ENCODE results near the gene LMO4. TPM values are rescaled to one million over a fixed set of nuclear protein-coding genes. Genes with fewer than 3 reads are reported as not detected.

LMO4 gene
- total and polyA plus RNA-seq, 2 of the 13 experiments (the other 11 are each of a cell fraction or from before 2014, with no cell fraction given), result 19.3 to 49.9 TPM

- TF ChIP-seq, protein P1, sequence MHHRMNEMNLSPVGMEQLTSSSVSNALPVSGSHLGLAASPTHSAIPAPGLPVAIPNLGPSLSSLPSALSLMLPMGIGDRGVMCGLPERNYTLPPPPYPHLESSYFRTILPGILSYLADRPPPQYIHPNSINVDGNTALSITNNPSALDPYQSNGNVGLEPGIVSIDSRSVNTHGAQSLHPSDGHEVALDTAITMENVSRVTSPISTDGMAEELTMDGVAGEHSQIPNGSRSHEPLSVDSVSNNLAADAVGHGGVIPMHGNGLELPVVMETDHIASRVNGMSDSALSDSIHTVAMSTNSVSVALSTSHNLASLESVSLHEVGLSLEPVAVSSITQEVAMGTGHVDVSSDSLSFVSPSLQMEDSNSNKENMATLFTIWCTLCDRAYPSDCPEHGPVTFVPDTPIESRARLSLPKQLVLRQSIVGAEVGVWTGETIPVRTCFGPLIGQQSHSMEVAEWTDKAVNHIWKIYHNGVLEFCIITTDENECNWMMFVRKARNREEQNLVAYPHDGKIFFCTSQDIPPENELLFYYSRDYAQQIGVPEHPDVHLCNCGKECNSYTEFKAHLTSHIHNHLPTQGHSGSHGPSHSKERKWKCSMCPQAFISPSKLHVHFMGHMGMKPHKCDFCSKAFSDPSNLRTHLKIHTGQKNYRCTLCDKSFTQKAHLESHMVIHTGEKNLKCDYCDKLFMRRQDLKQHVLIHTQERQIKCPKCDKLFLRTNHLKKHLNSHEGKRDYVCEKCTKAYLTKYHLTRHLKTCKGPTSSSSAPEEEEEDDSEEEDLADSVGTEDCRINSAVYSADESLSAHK (CRISPR knock-in tag; IDR thresholded peaks at IDR 0.05; ENCODE audit: borderline replicate concordance), result no peak
- no peak for TF ChIP-seq MAFK (conservative IDR thresholded peaks at IDR 0.05 in 1 of 2, IDR thresholded peaks at IDR 0.05 in 1 of 2; ENCODE audit: low read length in 2 of 2)
- TF ChIP-seq GATAD2A (CRISPR knock-in tag; IDR thresholded peaks at IDR 0.05), result no peak
- no peak for TF ChIP-seq ZKSCAN8 (CRISPR knock-in tag; IDR thresholded peaks at IDR 0.05; ENCODE audit: borderline replicate concordance)
- TF ChIP-seq HDAC1 (CRISPR knock-in tag; IDR thresholded peaks at IDR 0.05), result 0 out of 2 replicates have a peak, but pooled peaks have one; percentile 33
- TF ChIP-seq HES4 (CRISPR knock-in tag; IDR thresholded peaks at IDR 0.05; ENCODE audit: borderline replicate concordance), result no peak
- no peak for TF ChIP-seq GATA4 (IDR thresholded peaks at IDR 0.05; ENCODE audit: borderline replicate concordance, low read depth)
Observed at GRCh38 chr1:87331365-87332241, 2.9 kb downstream of the LMO4 start (continued).

DNA sequence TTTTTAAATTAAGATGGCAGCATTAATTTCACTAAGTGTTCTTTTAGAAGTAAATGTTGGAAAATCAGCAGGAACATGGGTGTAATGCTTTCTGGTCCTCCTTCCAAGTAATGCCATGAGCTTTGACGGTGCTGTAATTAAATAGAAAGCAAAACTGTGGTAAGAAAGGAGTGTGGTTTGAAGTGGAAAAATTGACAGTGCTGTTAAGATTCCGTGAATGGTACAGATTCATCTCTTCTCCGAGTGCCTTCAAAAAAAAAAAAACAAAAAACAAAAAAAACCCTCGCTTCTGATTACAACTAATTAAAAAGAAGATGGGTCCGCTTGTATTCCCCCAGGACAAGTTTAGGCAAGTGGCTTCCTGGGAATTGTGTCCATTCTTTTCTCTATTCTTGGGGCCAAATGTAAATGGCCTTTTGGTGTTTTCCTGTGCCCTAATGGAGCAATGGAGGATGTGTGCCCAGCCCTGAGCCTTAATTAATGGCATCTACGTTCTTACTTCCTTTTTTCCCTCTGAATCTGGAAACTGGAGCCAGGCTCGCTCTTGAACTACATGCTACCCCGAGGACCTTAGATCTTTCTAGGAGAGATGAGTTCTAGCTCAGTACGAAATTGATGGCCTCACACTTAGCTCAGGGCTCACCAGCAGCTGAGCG, 5.1 kb downstream of the LMO4 start:
- Histone ChIP-seq H3K27ac (ENCODE audit: extremely low read length, insufficient read depth, low read length) (no peak overlapping the region), H3K4me2 (ENCODE audit: low read depth, low read length) (no peak overlapping the region), H3K9me3 (ENCODE audit: low read length) (no peaks in the 10 kb centered on the region), H3K27me3 (ENCODE audit: control insufficient read depth in 1 of 2, insufficient read depth in 2 of 2, low read length in 2 of 2) (no peaks in the 10 kb centered on the region; a peak in 2 of 5 replicates), H3K79me2 (ENCODE audit: insufficient read depth, low read length) (peaks cover 22% of the 10 kb centered on the region), H2AFZ (ENCODE audit: low read length) (no peak overlapping the region), H3K9ac (ENCODE audit: insufficient read depth, low read depth, low read length) (no peak overlapping the region), H4K20me1 (ENCODE audit: insufficient read depth, low read length) (peaks cover 10% of the 10 kb centered on the region; the same call in 1 of the 2 replicates), H3K36me3 (replicated peaks in 1 of 2; ENCODE audit: control insufficient read depth in 1 of 2, insufficient read depth in 2 of 2, low read length in 2 of 2) (peaks cover 3 to 11% of the 10 kb centered on the region in 2 experiments; a peak in 3 of 5 replicates), H3K4me3 (replicated peaks in 1 of 3; ENCODE audit: insufficient read depth in 1 of 3, low read depth in 2 of 3, low read length in 3 of 3) (no peak overlapping the region), H3K4me1 (ENCODE audit: insufficient read depth, low read length) (peaks cover 39% of the 10 kb centered on the region)
- ATAC-seq, result no peak
- BruUV-seq (replicated peaks), result no TSS peak
- no peak for DNase-seq (ENCODE audit: low spot score)
- CTCF ChIA-PET (ENCODE audit: low intra/inter-chr PET ratio, low total read pairs), result no interaction called here
- no peak for FAIRE-seq
- WGBS (ENCODE audit: low lambda C conversion rate), result 97% methylated on average over 10 of the region's 10 CpGs
- POLR2A ChIA-PET, result interaction anchor here (0.6 kb wide), 1 partner anchor 792 kb away, joined by 3 read pairs; no protein-coding TSS in a partner anchor
- in situ Hi-C loops (cut with HindIII; ENCODE audit: extremely low pct_ligation_motif_present, low pct_unique_long_range_greater_than_20kb) (loop anchor here (25.0 kb wide), 1 partner anchor 628 kb away; no protein-coding TSS in a partner anchor), intact Hi-C loops (cut with micrococcal nuclease; ENCODE audit: unreplicated experiment) (loop anchor here (5.0 kb wide), 1 partner anchor 453 kb away; no protein-coding TSS in a partner anchor)
- TF ChIP-seq CBX5 (CRISPR knock-in tag; IDR thresholded peaks at IDR 0.05; ENCODE audit: borderline replicate concordance) (no peak), ZNF704 (CRISPR knock-in tag; IDR thresholded peaks at IDR 0.05; ENCODE audit: borderline replicate concordance) (no peak), ZKSCAN8 (CRISPR knock-in tag; IDR thresholded peaks at IDR 0.05; ENCODE audit: borderline replicate concordance) (no peak), GZF1 (CRISPR knock-in tag; IDR thresholded peaks at IDR 0.05) (no peak)
